Islet precursor cell (in vitro differentiated cells): Measurements from ENCODE around the gene MRGPRX3.

Experiments
- DNase-seq: peaks from one replicate; pipeline ENCODE4 v3.0.0-alpha.2; 2018

MRGPRX3 gene

DNA sequence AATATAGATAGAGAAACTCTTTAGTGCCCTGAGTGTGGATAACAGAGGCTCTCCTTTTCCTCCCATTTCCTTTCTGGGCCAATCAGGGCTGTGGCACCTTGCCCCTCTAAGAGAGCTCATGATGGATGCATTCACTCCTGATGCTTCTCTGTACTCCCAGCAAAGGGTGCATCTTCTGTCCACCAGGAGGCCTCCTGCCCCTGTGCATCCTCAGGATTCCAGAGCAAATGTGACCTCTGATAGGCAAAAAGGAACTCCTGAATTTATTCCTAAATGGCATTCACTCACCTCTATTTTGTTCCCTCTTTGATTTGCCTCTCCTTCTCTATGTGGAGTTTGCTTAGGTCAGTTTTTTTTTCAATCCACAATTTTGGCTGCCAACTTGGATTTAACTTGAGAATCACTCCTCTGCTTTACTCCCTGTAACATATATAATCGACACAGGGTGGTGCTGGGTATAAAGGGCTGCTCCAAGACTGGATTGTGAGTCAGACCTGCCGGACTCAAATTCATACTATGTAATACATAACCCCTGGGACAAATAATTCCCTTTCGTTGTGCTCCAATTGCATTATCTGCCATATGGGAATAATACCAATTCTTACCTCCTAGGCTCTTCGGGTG lies 39.1 kb downstream of the MRGPRX3 start:
- DNase-seq = peak; percentile 72

GRCh38 chr11:18172666-18173065 lies 40.3 kb downstream of the MRGPRX3 start, which contains the start of gene MRGPRX4:
MRGPRX4 (plus strand) TSS chr11:18172837; CDS start chr11:18173257, 420 bp downstream.
- DNase-seq = no peak

- DNase-seq = no peak
These were observed 41.0 kb downstream of the MRGPRX3 start for GRCh38 chr11:18173225-18173866.
